Bronchial smooth muscle cell (primary cell): Measurements from ENCODE around the gene EDA. TPM values are rescaled to one million over a fixed set of nuclear protein-coding genes. Genes with fewer than 3 reads are reported as not detected.

Experiments
- total RNA-seq: library from RNA; depleted of rRNA; stranded (reverse); fragments of >200 nt; gene quantifications from 2 replicates; pipeline ENCODE4 v1.2.1, GENCODE V29; 2014

EDA gene
- total RNA-seq, result under 0.01 and 0.09 TPM in 2 replicates

DNA sequence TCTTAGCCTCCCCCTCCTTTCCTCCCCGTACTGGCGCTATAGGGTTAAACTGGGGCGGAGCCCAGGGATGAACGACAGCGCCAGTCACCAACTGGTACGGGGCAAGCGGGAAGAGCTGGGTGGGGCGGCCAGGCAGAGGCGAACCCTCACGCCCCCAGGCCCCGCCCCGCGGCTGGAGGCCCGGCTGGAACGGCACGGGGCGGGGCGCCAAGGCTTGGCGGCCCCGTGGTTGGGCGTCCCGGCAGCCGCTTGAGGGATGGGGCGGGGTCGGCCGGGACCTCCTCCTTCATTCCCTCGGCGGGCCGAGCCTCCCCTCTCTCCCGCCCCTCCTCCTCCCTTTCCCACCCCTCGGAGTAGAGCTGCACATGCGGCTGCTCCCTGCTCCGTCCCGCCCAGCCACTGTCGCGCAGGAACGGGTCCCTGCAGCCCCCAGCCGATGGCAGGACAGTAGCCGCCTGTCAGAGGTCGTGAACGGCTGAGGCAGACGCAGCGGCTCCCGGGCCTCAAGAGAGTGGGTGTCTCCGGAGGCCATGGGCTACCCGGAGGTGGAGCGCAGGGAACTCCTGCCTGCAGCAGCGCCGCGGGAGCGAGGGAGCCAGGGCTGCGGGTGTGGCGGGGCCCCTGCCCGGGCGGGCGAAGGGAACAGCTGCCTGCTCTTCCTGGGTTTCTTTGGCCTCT, at the start of gene EDA:
TSS of gene EDA (plus strand) at position 335 of the 678 bp plus-strand sequence.

DNA sequence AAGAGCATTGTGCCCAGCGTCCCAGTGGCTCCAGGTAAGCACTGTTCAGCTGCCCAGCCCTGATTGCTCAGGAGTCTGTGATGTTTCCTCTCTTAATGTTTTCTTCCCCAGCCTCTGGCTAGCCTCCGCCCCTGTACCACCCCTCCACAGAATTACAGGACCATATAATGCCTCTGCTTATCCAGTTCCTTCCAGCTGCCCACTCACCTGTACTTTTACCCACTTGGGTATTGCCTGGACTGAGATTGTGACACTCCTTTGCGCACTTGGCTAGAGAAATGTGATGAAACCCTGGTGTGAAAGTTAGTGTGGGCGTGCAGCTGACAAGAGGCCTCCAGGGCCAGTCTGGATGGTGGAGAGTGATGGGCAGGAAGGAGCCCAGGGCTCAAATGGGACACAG, 434.0 kb downstream of the EDA start, which contains the start of gene AWAT2:
TSS of gene AWAT2 (minus strand) at position 14 of the 400 bp plus-strand sequence. CDS start at position 8, 6 bp downstream.

DNA sequence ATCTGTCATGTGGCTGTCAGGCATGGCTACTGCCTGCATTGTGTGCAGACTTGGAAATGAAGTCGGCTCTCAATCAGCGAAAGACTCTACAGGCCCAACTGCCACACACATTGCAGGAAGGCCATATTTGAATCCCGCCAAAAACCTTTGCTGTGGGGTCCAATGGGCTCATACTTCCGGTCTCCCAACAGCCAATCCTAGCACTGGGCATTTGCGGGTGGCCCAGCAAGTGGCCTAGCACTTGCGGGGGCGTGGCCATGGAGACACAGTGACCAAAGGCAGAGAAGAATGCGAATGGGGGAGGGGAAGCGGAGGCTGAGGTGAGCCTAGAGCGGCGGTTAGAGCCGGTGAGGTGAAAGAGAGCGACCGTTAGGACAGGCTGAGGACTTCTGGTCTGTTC, 446.2 kb downstream of the EDA start, which contains the start of gene OTUD6A:
TSS of gene OTUD6A (plus strand) at position 382 of the 400 bp plus-strand sequence. CDS start 68 bp downstream, outside the sequence.

Other genes starting within 250 kb of the EDA start
- not detected in 2 replicates for gene NALF2, start 111.8 kb upstream of the EDA start, total RNA-seq